Ovary (tissue), 9 donors: ENCODE results near the gene STON1. TPM values are rescaled to one million over a fixed set of nuclear protein-coding genes. Genes with fewer than 3 reads are reported as not detected.

Experiments
- DNase-seq, 5 donors: peaks; one replicate each; pipeline ENCODE4 v3.0.0-alpha.2; 2019 to 2020
- H3K27ac ChIP-seq, 2 donors: fragments of 200-600 bp; one replicate each; pipeline versions ENCODE4 v1.5.1 to v1.8.0; 2019 to 2022
- H3K27me3 ChIP-seq: fragments of 200-600 bp; one replicate; pipeline ENCODE4 v1.8.0; 2022
- H3K36me3 ChIP-seq: fragments of 200-600 bp; sonication (generic); one replicate; pipeline ENCODE4 v1.5.1; 2019
- H3K4me1 ChIP-seq: one replicate; pipeline ENCODE4 v1.8.1; 2013; ENCODE audit warnings: mild to moderate bottlenecking, moderate library complexity; ENCODE audit not compliant: insufficient read depth
- H3K4me3 ChIP-seq: fragments of 200-600 bp; sonication (generic); one replicate; pipeline ENCODE4 v1.5.1; 2017
- H3K9me3 ChIP-seq, 2 donors: fragments of 200-600 bp in 1 of 2; sonication (generic) in 1 of 2; one replicate each; pipeline versions ENCODE4 v1.5.1 to v1.8.1; 2013 to 2019; ENCODE audit warnings: mild to moderate bottlenecking in 1 of 2, moderate library complexity in 1 of 2
- CTCF ChIP-seq, 3 donors: fragments of 450-650 bp in 2 of 3; fragments of 200-600 bp in 1 of 3; IDR thresholded peaks; one replicate each; pipeline versions ENCODE4 v1.5.1 to v1.8.0; 2016 to 2022; ENCODE audit warnings: antibody characterized with exemption in 3 of 3, mild to moderate bottlenecking in 1 of 3
- EP300 ChIP-seq: sonication (generic); formaldehyde crosslinking; IDR thresholded peaks from one replicate; pipeline ENCODE4 v1.6.1; 2017; ENCODE audit warnings: antibody characterized with exemption
- POLR2A ChIP-seq: fragments of 450-650 bp; IDR thresholded peaks from one replicate; pipeline ENCODE4 v1.6.1; 2017; ENCODE audit warnings: antibody characterized with exemption, mild to moderate bottlenecking, moderate library complexity
- WGBS, 3 donors: extraction: QIAGEN DNeasy Blood & Tissue Kit in 1 of 3; methylation state at CpG; one replicate each; pipeline versions ENCODE4 v1.1.5 to v1.1.7; 2013 to 2017; 5-methylcytosine and 5-hydroxymethylcytosine counted together
- intact Hi-C, 4 donors: fragments of 100-400 bp; cut with DNase I; formaldehyde crosslinking; loops; one replicate each; pipeline versions ENCODE4 v1.11.0 to v1.15.1; 2022 to 2023
- polyA plus RNA-seq, 2 donors: library from polyadenylated mRNA; stranded (reverse); fragments of 200-250 nt in 1 of 2; fragments of 350-450 nt in 1 of 2; fragmentation: Illumina TruSeq in 1 of 2; extraction: RNeasy Lipid Tissue Mini Kit (QIAGEN cat#74804) in 1 of 2; gene quantifications; one replicate each; pipeline ENCODE4 v1.2.3, GENCODE V29; 2013 to 2014
- total RNA-seq, 7 donors: library from RNA; depleted of rRNA in 2 of 7; stranded (reverse); fragments of >200 nt in 2 of 7; fragmentation: NEBNext Ultra II Directional in 3 of 7; extraction: Animal tissue kit (Norgen Biotek cat#: 25700) in 3 of 7; gene quantifications; one replicate each; pipeline versions ENCODE4 v1.1.0 to v1.2.4, GENCODE V29; 2016 to 2023
- donor health status: DM: no; HTN: no; CAD: no; lungs with moderate emphysema.
- donor health status: DM: no; HTN: no; CAD: no.
- donor health status: Bipolar disorder and iron deficiency.
- donor health status: DM: yes; HTN: yes; CAD: no.
- donor health status: DM: no; HTN: no; CAD: no.
- donor health status: DM: yes; HTN: yes; CAD: no.

The STON1 gene
- total and polyA plus RNA-seq, 9 donors, result 17.7 to 52.5 (median 38.0) TPM

DNA sequence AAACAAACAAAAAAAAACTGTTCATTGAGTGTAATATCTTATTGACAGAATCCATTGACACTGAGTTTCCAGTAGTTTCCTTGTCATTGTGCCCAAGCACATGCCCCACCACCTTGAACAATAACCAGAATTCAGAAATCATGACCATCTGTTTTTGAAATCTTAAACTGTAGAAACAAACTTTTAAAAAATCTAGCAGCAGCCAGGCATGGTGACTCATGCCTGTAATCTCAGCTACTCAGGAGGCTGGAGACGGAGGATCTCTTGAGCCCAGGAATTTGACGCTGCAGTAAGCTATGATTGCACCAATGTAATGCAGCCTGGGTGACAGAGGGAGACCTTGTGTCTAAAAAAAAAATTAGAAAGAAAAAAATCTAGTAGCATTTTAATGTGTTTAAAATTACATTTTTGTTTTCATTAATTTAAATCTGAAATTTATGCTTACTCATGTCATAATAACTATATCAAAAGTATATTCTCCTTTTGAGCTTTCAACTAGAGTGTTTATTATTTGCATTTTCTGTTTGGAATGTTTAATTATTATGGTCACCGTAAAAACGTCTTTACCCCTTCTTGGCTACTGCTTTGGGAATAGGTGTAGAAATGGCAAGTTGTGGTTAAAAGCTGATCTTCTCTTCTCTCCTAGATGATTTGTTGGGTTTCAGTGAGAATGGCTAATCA is 25.2 kb upstream of the STON1 start:
- H3K27me3 ChIP-seq, result no peaks in the 10 kb centered on the region
- intact Hi-C loops, result no loop called here
- no peaks in the 10 kb centered on the region for H3K36me3 ChIP-seq
- 63 to 71% (median 66%) methylated on average over 4 of the region's 4 CpGs for WGBS, 3 donors
- DNase-seq, result no peak
- H3K4me3 ChIP-seq, result no peak overlapping the region
- no peaks in the 10 kb centered on the region for H3K9me3 ChIP-seq
- H3K27ac ChIP-seq, result no peak overlapping the region
- TF ChIP-seq EP300, result no peak
- no peak for TF ChIP-seq POLR2A
- TF ChIP-seq CTCF (IDR thresholded peaks at IDR 0.05), result no peak
- H3K4me1 ChIP-seq, result peaks cover 6% of the 10 kb centered on the region

GRCh38 chr2:48507111-48507510 is 22.8 kb upstream of the STON1 start:
- TF ChIP-seq POLR2A (no peak), CTCF (IDR thresholded peaks at IDR 0.05) (no peak), EP300 (no peak)
- WGBS, 3 donors, result 93 to 95% (median 93%) methylated on average over 4 of the region's 4 CpGs

GRCh38 chr2:48508461-48509124 is 21.4 kb upstream of the STON1 start:
- intact Hi-C loops, result no loop called here
- TF ChIP-seq CTCF (IDR thresholded peaks at IDR 0.05), result no peak
- TF ChIP-seq EP300, result no peak
- no peak for TF ChIP-seq POLR2A
- Histone ChIP-seq H3K4me3 (no peak overlapping the region), H3K36me3 (no peaks in the 10 kb centered on the region), H3K9me3 (no peaks in the 10 kb centered on the region), H3K27me3 (no peaks in the 10 kb centered on the region), H3K27ac (peak overlapping the region in 1 of 2 donors; percentile 50), H3K4me1 (peaks cover 6% of the 10 kb centered on the region)
- WGBS, 3 donors, result 21 to 32% (median 24%) methylated on average over 5 of the region's 5 CpGs
- peak in 1 of 5 donors; percentile 39 for DNase-seq

More at GRCh38 chr2:48507111-48507510, 22.8 kb upstream of the STON1 start:
- Histone ChIP-seq H3K9me3 (no peaks in the 10 kb centered on the region), H3K4me3 (no peak overlapping the region), H3K27ac (no peak overlapping the region), H3K27me3 (no peaks in the 10 kb centered on the region), H3K4me1 (peaks cover 6% of the 10 kb centered on the region), H3K36me3 (no peaks in the 10 kb centered on the region)
- intact Hi-C loops, result no loop called here
- no peak for DNase-seq

GRCh38 chr2:48510329-48510728 is 19.6 kb upstream of the STON1 start:
- Histone ChIP-seq H3K27me3 (no peaks in the 10 kb centered on the region), H3K4me3 (no peak overlapping the region), H3K4me1 (peaks cover 6% of the 10 kb centered on the region), H3K9me3 (no peaks in the 10 kb centered on the region), H3K36me3 (no peaks in the 10 kb centered on the region), H3K27ac (no peak overlapping the region)
- DNase-seq, result no peak
- TF ChIP-seq CTCF (IDR thresholded peaks at IDR 0.05), result no peak
- TF ChIP-seq EP300, result no peak
- TF ChIP-seq POLR2A, result no peak
- WGBS, 3 donors, result 35 to 54% (median 44%) methylated on average over 3 of the region's 3 CpGs
- intact Hi-C loops, result no loop called here
